HG03460 (cell line): Measurements from ENCODE around the gene GKAP1.
"Not testable (repeated sequence)": the region's sequence is repeated elsewhere in the genome, so short reads cannot be mapped to it uniquely, and the experiment has no call there.

Experiments
- ATAC-seq: cut with Tn5 transposase; IDR thresholded peaks from one replicate; pipeline ENCODE4 v1.9.1; 2021; ENCODE audit not compliant: unreplicated experiment

Gene GKAP1

DNA sequence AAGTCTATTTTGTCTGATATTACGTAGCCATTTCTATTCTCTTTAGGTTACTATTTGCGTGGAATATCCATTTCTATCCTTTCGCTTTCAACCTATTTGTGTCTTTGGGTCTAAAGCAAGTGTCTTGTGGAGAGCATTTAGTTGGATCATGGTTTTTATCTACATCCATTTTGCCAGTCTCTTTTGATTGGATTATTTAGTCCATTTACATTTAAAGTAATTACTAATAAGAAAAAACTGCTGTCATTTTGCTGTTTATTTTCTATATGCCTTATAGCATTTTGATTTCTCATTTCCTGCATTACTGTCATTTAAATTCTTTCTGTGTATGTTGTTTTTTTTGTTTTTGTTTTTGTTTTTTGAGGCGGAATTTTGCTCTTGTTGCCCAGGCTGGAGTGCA is 83.8 kb downstream of the GKAP1 start:
- ATAC-seq: no peak

DNA sequence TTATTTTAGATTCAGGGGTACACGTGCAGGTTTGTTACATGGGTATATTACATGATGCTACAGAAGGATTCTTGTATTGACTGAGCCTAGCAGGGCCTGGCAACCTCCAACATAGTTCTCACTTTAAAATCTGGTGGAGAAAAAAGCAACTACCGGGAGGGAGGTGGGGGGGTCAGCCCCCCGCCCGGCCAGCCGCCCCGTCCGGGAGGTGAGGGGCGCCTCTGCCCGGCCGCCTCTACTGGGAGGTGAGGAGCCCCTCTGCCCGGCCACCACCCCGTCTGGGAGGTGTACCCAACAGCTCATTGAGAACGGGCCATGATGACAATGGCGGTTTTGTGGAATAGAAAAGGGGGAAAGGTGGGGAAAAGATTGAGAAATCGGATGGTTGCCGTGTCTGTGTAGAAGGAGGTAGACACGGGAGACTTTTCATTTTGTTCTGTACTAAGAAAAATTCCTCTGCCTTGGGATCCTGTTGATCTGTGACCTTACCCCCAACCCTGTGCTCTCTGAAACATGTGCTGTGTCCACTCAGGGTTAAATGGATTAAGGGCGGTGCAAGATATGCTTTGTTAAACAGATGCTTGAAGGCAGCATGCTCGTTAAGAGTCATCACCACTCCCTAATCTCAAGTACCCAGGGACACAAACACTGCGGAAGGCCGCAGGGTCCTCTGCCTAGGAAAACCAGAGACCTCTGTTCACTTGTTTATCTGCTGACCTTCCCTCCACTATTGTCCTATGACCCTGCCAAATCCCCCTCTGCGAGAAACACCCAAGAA is 88.8 kb downstream of the GKAP1 start:
- not testable (repeated sequence) for ATAC-seq

DNA sequence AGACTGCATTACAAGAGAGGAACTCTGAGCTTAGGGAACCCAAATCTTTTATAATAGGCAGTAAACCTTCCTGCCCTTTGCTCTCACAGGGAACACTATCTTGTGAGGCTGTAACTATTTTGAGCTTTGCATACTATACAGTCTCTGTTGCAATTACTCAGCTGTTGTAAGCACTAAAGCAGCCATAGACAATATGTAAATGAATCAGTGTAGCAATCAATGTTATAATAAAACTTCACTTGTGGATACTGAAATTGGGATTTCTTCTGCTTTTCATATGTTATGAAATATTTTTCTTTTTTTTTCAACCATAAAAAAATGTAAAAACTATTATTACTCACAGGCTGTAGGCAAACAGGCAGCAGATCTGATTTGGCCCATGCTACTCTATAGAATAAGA is 93.1 kb downstream of the GKAP1 start:
- ATAC-seq: no peak

DNA sequence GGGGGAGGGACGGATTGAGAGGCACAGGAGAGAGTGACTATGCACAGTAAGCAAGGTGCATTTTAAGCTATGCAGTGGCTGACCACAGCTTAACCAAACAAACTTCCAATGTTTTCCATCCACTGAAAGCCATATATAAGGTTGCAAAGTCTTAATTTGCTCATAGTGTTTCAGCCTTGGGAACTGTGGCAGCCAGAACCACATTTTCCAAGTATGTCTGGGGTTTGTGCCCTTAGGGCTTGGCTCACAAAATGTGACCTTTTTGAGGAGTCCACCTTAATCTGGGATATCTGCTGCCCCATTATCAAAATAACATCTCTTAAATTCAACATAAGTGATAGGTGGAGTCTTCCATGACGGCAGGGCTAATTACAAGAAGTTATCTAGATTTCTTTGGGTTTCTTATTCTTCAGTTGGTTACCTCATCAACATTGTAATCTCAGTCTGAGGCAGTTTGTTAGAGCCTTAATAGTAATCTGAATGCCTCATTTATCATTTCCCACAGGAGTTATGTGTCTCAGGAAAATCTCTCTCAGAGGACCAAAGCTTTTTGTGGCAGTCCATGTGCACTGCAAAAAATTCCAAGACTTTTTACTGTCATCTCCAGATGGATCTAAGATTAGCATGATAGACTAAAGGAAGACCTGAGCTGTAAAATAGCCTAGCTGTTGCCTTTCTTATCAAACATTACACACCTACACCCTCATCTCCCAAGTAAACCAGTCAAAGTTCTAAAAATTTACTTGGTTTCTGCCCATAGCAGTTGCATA is 94.7 kb downstream of the GKAP1 start:
- ATAC-seq: no peak

DNA sequence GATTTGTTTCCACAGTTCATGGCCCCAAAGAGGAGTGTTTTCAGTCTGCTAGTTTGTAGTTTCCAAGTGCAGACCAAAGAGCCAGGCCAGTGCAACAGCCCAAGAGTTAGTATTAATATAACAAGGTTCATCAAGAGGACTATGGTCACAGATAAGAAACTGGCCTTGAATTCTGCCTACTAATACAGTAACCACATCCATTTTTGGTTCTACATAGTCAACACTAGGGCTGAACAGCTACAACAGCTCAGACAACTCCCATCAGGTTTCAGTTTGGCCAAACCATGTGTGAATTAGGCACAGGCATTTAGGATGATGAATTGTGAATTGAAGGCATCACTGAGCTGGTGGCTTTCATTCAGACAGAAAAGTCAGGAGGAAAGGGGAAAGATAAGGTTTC is 96.1 kb downstream of the GKAP1 start:
- ATAC-seq: no peak

DNA sequence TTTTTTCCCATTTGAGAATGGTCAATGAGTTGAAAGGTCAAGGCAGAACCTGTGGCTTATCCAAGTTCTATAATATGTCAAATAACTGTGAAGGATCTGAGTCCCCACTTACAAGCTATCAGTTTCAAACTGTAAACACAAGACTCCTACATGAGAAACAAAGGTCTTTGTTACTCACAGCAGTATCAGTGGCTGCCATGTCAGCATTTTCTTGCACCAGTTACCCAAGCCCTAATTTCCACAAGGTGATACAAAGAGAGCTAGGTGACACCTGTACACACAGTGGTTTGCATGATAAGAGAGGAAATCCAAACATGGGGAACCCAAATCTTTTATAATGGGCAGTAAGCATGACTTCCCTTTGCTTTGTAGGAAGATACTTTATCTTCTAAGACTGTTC is 101.8 kb downstream of the GKAP1 start:
- no peak for ATAC-seq

DNA sequence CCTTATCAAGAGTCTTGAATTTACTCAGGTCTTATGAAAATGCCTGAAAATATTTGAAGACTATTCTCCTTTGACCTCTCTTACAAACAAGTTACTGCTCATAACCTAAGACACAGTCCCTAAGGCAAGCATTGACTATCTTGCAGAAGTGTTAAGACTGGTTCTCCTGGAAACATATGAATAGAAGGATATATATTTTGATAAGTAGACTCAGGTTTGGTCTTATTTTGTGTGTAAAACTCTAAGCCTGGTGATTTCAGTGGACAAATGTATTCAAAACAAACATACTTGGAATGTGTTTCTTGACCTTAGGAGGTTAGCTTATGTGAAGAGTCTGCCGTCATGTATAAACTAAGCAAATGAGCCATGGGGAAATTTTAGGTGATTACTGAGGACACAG is 102.3 kb downstream of the GKAP1 start:
- ATAC-seq: no peak

DNA sequence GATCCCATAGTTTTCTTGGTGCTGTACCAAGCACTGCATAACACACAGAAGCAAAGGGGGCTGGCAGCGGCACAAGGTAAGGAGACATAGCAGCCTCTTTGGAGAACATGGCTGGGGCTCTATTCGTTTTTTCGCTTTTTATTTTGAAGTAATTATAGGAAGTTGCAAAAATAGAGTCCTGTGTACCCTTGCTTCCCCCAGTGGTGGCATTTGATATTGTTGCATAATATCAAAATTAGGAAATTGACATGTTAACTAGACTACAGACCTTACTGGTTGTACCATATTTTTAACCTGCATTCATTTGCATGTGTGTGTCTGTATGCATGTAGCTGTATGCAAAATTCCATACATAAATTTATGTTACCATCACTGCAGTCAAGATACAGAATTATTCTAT is 103.2 kb downstream of the GKAP1 start:
- ATAC-seq: no peak

DNA sequence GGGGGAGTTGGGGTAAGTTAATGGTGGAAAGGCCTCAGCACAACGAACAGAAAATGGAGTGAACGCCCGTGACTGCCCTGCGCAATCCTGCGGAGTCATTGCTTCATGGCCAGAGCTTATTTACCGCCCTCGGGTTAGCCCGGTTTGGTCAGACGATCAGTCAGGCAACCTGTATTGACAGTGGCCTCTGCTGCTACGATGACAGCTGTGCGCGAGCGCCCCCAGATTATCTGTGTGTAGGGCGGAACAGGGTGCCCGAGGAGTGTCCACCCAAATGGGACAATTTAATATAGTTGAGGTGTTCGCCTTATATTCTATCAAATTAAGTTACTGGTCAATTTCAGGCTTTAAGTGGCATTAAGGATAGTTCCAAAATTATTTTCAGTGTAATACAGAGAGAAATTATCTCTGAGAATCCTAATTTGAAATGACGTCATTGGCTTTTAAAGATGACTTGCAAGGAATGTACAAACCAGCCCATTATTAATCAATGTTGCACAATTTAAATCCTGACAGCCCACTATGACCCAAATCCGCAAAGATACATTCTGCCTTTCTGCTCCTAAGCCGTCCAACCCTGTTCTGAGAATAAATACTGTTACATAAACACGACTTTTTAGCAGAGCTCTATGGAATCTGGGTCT is 108.9 kb downstream of the GKAP1 start:
- ATAC-seq: peak; percentile 56

DNA sequence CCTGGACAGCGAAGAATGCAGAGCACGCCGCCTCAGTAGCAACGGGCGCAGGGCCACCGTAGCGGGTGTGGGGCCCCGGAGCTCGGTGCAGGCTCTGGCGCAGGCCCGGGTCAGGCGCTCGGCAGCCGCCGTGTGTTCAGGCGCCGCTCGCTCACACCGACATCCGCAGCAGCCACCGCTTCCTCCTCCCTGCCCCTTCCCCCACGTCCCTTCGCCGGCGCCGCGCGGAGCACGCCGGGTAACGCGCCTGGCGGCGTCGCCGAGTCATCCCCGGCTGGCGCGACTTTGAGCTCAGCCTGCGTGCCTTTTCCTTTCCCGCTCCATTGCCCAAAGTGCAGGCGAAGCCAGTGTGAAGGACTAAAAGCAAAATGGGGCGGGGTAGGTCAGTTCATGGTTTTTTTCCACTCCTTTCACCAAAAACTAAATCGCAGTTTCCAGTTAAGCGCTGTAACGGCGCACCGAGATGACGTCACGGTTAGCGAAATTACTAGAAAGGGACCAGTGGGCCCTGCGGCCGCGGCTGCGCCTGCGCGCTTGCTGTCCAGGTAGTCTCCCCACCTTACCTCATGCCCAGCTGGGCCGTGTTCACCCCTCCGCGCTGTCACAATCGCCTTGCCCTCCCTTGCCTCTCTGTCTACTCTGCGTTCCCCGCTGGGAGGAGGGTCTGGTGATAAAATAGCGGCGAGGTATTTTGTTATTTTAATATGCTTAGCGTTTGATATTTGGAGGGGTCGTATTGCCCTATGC is 109.6 kb downstream of the GKAP1 start, which contains the start of gene UBQLN1:
Gene UBQLN1, minus strand, starts transcription at position 191 of the 747 bp plus-strand sequence. CDS start 279 bp downstream, outside the sequence.
- peak; percentile 70 for ATAC-seq

DNA sequence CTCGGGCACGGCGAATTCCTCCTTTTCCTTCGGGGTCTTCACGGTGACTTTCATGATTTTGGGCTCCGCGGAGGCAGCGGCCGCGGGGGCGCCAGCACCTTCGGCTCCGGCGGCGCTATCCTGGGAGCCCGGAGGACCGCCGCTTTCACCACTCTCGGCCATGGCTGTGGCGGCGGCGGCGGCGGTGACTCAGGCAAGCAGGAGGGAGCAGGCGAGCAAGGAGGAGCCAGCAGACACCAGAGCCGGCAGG is 110.1 kb downstream of the GKAP1 start:
- peak; percentile 49 for ATAC-seq

DNA sequence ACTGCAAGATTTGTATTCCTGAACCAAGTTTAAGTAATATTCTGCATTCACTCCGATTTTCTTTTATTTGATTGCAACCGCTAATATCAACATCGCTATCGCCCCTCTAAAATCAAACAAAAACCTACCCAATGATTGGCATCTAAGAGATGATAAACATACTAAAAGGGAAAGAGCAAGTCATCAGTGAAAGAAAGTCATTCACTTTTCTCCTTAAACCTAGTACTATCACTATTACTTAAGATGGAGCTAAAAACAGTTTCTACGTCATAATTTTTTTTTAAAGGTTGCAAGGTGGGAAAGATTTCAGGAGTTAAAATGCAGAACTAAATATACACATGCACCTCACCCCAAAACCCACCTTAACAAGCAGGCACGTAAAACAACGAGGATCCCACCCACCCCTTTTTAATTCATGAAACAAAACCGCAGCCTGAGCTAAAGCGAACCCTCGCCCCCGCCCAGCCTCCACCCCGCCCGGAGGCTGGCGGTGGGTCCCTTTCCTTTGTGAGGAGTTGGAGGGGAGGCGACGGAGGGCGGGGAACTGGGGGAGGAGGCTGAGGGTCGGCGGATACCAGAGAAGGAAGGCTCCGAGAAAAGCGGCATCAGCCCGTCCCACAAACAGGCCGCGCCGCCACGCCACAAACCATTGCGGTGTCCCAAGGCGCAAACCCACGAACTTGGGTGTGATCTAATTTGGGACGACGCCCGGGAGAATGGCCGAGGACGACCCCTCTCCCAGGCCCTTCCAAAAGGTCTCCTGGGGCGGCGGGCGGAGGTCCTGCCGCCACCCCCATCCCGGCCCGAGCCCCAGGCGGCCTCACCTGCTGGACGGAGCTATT is 110.7 kb downstream of the GKAP1 start:
- ATAC-seq: peak; percentile 18

DNA sequence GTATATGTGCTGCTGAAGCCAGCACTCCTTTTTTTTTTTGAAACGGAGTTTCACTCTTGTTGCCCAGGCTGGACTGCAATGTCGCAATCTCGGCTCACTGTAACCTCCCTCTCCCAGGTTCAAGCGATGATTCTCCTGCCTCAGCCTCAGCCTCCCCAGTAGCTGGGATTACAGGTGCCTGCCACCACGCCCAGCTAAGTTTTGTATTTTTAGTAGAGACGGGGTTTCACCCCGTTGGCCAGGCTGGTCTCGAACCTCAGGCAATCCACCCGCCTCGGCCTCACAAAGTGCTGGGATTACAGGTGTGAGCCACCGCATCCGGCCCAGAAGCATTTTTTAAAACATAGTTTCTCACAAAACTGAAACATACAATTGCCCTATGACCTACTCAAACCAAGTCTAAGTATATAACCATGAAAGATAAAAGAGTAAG is 112.3 kb downstream of the GKAP1 start:
- not testable (repeated sequence) for ATAC-seq

DNA sequence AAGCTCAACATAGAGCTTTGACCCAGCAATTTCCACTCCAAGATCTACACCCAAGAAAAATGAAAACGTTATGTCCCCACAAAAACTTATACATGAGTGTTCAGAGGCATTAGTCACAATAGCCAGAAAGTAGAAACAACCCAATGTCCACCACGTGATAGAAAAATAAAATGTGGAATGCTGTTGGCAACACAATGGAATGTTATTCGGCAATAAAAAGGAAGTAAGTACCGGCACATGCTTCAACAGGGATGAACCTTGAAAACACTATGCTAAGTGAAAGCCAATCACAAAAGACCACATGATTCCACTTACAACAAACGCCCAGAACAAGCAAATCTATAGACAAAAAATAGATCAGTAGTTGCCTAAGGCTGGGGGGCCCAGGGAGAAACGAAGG is 115.8 kb downstream of the GKAP1 start:
- ATAC-seq: no peak

DNA sequence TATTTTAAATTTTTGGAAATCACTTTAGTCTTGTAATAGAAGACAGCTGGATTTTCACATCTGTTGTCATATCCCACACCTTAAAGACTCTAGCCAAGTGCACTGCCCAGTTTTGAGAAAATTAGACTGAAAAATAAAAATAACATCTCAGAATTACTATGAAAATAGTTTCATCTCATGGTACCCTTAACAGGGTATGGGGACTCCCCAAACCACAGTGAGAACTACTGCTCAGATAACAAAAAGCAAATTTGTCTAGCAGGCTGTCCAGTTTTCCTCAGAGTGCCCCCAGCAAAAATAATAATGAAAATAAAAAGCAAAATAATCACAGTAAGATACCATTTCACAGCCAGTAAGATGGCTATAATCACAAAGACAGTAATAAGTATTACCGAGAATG is 116.3 kb downstream of the GKAP1 start:
- no peak for ATAC-seq

DNA sequence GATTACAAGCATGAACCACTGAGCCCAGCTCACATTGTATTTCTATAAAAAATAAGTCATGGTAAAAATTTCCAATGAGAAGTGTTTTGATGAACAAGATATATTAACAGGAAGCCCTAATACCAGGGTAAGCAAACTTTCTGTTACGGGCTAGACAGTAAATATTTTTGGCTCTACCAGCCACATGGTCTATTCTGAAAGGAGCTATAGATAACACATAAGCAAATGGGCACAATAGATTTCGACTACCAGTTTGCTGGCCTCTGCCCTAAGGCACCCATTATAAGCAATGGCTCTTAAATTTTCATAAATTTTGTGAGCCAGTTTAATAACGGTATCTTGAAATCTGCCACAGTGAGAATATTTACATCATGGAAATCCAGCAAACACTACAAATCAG is 118.0 kb downstream of the GKAP1 start:
- peak; percentile 39 for ATAC-seq

DNA sequence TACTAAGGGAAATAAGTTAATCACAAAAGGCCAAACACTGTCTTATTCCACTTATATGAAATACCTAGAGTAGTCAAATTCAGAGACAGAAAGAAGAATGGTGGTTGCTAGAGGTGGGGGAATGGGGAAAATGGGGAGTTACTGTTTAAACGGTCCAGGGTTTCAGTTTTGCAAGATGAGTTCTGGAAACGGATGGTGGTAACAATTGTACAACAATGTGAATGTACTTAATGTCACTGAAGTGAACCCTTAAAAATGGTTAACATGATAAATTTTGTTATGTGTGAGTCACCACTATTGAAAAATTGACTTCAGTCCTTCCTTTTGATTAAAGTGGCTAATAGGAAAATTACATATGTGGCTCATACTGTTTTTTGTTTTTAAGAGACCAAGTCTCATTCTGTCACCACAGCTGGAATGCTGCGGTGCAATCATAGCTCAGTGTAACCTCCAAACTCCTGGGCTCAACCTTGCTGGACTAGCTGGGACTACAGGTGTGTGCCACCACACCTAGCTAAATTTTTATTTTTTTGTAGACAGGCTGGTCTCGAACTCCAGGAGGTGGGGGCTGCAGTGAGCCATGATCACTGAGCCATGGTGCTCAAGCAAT is 118.5 kb downstream of the GKAP1 start:
- ATAC-seq: peak; percentile 33

DNA sequence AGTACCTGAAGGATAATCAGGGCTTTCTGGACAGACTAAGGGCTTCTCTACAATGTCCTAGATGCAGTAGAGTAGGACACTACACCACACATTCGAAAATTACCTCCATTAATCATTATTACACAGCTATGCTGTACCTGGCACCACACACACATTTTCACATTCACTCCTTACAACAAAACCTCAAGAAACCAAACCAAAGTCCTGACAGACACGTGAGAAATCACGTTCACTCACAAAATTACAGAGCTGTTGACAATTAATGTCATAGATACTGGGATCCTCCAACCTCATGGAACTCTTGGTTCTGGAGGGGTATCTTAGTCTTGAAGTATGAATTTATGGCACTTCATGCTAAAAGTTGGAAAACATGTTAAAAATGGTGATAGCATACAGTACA is 126.1 kb downstream of the GKAP1 start:
- ATAC-seq: no peak
